ENCODE data around the gene CD79B. TPM values are rescaled to one million over a fixed set of nuclear protein-coding genes. Genes with fewer than 3 reads are reported as not detected.

CD79B gene
- total RNA-seq, 1 donor from 2014 or later: 0.25 TPM

GRCh38 chr17:63914471-63914870 is 17.7 kb downstream of the CD79B start:
- H3K4me2 ChIP-seq (ENCODE audit: low read length): no peak overlapping the region
- no peaks in the 10 kb centered on the region for H4K20me1 ChIP-seq (ENCODE audit: insufficient read depth, low read length)
- H3K27me3 ChIP-seq (ENCODE audit: insufficient read depth, low read length): peaks cover 11% of the 10 kb centered on the region
- Mint-ChIP-seq H3K4me3 (ENCODE audit: unreplicated experiment) (no peak overlapping the region), H3K27me3 (ENCODE audit: low read depth, unreplicated experiment) (peaks cover 51% of the 10 kb centered on the region), H3K27ac (ENCODE audit: unreplicated experiment) (no peak overlapping the region), H3K9me3 (ENCODE audit: unreplicated experiment) (no peaks in the 10 kb centered on the region), H3K36me3 (ENCODE audit: low read depth, unreplicated experiment) (no peaks in the 10 kb centered on the region), H3K4me1 (ENCODE audit: low read depth, unreplicated experiment) (no peaks in the 10 kb centered on the region)
- no peak for DNase-seq (ENCODE audit: low read depth)
- H3K4me3 ChIP-seq (ENCODE audit: insufficient read depth, low read depth, low read length): no peak overlapping the region
- H3K27ac ChIP-seq (ENCODE audit: low read depth, low read length): no peak overlapping the region
- H3K4me1 ChIP-seq (ENCODE audit: insufficient read depth, low read length): no peaks in the 10 kb centered on the region
- no peak overlapping the region for H2AFZ ChIP-seq (ENCODE audit: low read depth, low read length)
- H3K79me2 ChIP-seq (ENCODE audit: insufficient read depth, low read length): no peaks in the 10 kb centered on the region
- no peaks in the 10 kb centered on the region for H3K36me3 ChIP-seq (ENCODE audit: insufficient read depth, low read length)
- no peaks in the 10 kb centered on the region for H3K9me3 ChIP-seq (ENCODE audit: insufficient read depth, low read depth, low read length)
- TF ChIP-seq, protein P1, sequence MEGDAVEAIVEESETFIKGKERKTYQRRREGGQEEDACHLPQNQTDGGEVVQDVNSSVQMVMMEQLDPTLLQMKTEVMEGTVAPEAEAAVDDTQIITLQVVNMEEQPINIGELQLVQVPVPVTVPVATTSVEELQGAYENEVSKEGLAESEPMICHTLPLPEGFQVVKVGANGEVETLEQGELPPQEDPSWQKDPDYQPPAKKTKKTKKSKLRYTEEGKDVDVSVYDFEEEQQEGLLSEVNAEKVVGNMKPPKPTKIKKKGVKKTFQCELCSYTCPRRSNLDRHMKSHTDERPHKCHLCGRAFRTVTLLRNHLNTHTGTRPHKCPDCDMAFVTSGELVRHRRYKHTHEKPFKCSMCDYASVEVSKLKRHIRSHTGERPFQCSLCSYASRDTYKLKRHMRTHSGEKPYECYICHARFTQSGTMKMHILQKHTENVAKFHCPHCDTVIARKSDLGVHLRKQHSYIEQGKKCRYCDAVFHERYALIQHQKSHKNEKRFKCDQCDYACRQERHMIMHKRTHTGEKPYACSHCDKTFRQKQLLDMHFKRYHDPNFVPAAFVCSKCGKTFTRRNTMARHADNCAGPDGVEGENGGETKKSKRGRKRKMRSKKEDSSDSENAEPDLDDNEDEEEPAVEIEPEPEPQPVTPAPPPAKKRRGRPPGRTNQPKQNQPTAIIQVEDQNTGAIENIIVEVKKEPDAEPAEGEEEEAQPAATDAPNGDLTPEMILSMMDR (IDR thresholded peaks at IDR 0.05; ENCODE audit: insufficient read depth, low read depth, low read length): no peak
- no peak for TF ChIP-seq EZH2 (IDR thresholded peaks at IDR 0.05; ENCODE audit: insufficient read depth, low read length)
- no peak overlapping the region for H3K9ac ChIP-seq (ENCODE audit: low read length)
- no peak for FAIRE-seq

- H3K27me3 Mint-ChIP-seq (ENCODE audit: low read depth, unreplicated experiment): peaks cover 38% of the 10 kb centered on the region
- no peaks in the 10 kb centered on the region for H3K4me1 ChIP-seq (ENCODE audit: insufficient read depth, low read length)
- H3K9me3 Mint-ChIP-seq (ENCODE audit: unreplicated experiment): no peaks in the 10 kb centered on the region
- no peak overlapping the region for H3K27ac ChIP-seq (ENCODE audit: low read depth, low read length)
- H3K4me1 Mint-ChIP-seq (ENCODE audit: low read depth, unreplicated experiment): no peaks in the 10 kb centered on the region
- no peak for FAIRE-seq
- H3K27ac Mint-ChIP-seq (ENCODE audit: unreplicated experiment): no peak overlapping the region
- no peak overlapping the region for H3K4me3 ChIP-seq (ENCODE audit: insufficient read depth, low read depth, low read length)
- no peak overlapping the region for H2AFZ ChIP-seq (ENCODE audit: low read depth, low read length)
- no peak overlapping the region for H3K9ac ChIP-seq (ENCODE audit: low read length)
- no peaks in the 10 kb centered on the region for H3K36me3 Mint-ChIP-seq (ENCODE audit: low read depth, unreplicated experiment)
- H3K9me3 ChIP-seq (ENCODE audit: insufficient read depth, low read depth, low read length): no peaks in the 10 kb centered on the region
- H4K20me1 ChIP-seq (ENCODE audit: insufficient read depth, low read length): no peaks in the 10 kb centered on the region
- peaks cover 14% of the 10 kb centered on the region for H3K27me3 ChIP-seq (ENCODE audit: insufficient read depth, low read length)
- no peak overlapping the region for H3K4me3 Mint-ChIP-seq (ENCODE audit: unreplicated experiment)
- H3K36me3 ChIP-seq (ENCODE audit: insufficient read depth, low read length): no peaks in the 10 kb centered on the region
- TF ChIP-seq, protein P1 (IDR thresholded peaks at IDR 0.05; ENCODE audit: insufficient read depth, low read depth, low read length): peak; percentile 58
- no peak for TF ChIP-seq EZH2 (IDR thresholded peaks at IDR 0.05; ENCODE audit: insufficient read depth, low read length)
- H3K79me2 ChIP-seq (ENCODE audit: insufficient read depth, low read length): no peaks in the 10 kb centered on the region
- DNase-seq (ENCODE audit: low read depth): peak; percentile 3
- no peak overlapping the region for H3K4me2 ChIP-seq (ENCODE audit: low read length)
These were observed 20.5 kb downstream of the CD79B start for GRCh38 chr17:63911657-63912100.

GRCh38 chr17:63911041-63911635 is 21.0 kb downstream of the CD79B start, which contains the start of gene CSHL1:
TSS of gene CSHL1 (minus strand) at chr17:63911258. CDS start at chr17:63911196, 62 bp downstream.
- Mint-ChIP-seq H3K9me3 (ENCODE audit: unreplicated experiment) (no peaks in the 10 kb centered on the region), H3K27me3 (ENCODE audit: low read depth, unreplicated experiment) (peaks cover 33% of the 10 kb centered on the region), H3K36me3 (ENCODE audit: low read depth, unreplicated experiment) (no peaks in the 10 kb centered on the region), H3K4me3 (ENCODE audit: unreplicated experiment) (no peak within 1 kb of the TSS), H3K4me1 (ENCODE audit: low read depth, unreplicated experiment) (no peaks in the 10 kb centered on the region), H3K27ac (ENCODE audit: unreplicated experiment) (no peak within 1 kb of the TSS)
- Histone ChIP-seq H3K27ac (ENCODE audit: low read depth, low read length) (no peak within 1 kb of the TSS), H2AFZ (ENCODE audit: low read depth, low read length) (no peak within 1 kb of the TSS), H3K9ac (ENCODE audit: low read length) (no peak within 1 kb of the TSS), H3K27me3 (ENCODE audit: insufficient read depth, low read length) (peaks cover 11% of the 10 kb centered on the region), H3K4me1 (ENCODE audit: insufficient read depth, low read length) (no peaks in the 10 kb centered on the region), H4K20me1 (ENCODE audit: insufficient read depth, low read length) (no peaks in the 10 kb centered on the region), H3K36me3 (ENCODE audit: insufficient read depth, low read length) (no peaks in the 10 kb centered on the region), H3K79me2 (ENCODE audit: insufficient read depth, low read length) (no peaks in the 10 kb centered on the region), H3K4me2 (ENCODE audit: low read length) (no peak within 1 kb of the TSS), H3K9me3 (ENCODE audit: insufficient read depth, low read depth, low read length) (no peaks in the 10 kb centered on the region), H3K4me3 (ENCODE audit: insufficient read depth, low read depth, low read length) (no peak within 1 kb of the TSS)
- no peak for TF ChIP-seq EZH2 (IDR thresholded peaks at IDR 0.05; ENCODE audit: insufficient read depth, low read length)
- TF ChIP-seq, protein P1 (IDR thresholded peaks at IDR 0.05; ENCODE audit: insufficient read depth, low read depth, low read length): no peak
- FAIRE-seq: no peak
- DNase-seq (ENCODE audit: low read depth): no peak

All from astrocyte (in vitro differentiated cells and primary cell).